Measurements from ENCODE around the gene CTSL.
"Not testable (repeated sequence)": the region's sequence is repeated elsewhere in the genome, so short reads cannot be mapped to it uniquely, and the experiment has no call there.

The CTSL gene

DNA sequence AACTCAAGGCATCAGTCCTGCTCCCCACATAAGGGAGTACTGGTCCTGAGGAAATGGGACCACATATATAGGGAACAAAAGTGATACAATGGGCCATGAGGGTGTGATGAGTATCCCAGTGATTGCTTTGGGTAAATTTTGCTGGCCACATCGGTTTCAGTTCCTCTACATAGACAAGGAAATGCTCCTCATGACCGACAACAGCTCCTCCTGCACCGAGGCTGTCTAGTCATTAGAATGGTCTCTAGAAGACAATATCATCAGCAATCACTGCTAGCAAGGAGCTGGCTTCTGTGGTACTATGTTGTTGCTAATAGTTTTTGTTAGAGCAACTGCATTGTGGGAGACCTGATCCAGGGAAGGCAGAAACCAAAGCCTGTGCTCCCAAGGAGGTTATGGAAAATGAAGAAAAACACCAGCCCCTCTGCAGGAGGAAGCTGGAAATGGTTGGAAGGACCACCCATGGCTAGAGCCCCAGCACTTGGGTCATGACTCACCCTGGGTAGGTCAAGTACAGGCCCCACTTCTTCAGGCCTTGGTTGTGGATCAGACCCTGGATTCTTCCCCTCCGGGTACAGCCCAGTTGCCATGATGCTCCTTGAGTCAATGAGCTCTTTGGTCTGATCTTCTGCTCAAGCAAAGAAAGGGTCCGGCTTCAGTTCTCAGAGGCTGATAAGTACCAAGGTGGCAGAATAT lies 3.4 kb upstream of the CTSL start:
- DNase-seq: no peak

- no peak for DNase-seq
Observed at GRCh38 chr9:87725356-87725899, 491 bp upstream of the CTSL start.

GRCh38 chr9:87729246-87729645 lies 3.3 kb downstream of the CTSL start:
- no peak for DNase-seq

- no peak for DNase-seq
Observed at GRCh38 chr9:87731321-87731720, 5.4 kb downstream of the CTSL start.

GRCh38 chr9:87732344-87732743 lies 6.4 kb downstream of the CTSL start:
- DNase-seq: no peak

- DNase-seq: no peak
Observed at GRCh38 chr9:87732756-87733155, 6.8 kb downstream of the CTSL start.

GRCh38 chr9:87733273-87734052 lies 7.5 kb downstream of the CTSL start:
- no peak for DNase-seq

GRCh38 chr9:87734106-87734505 lies 8.2 kb downstream of the CTSL start:
- DNase-seq: no peak

- DNase-seq: no peak
Observed at GRCh38 chr9:87739546-87739945, 13.6 kb downstream of the CTSL start.

- DNase-seq: no peak
Observed at GRCh38 chr9:87740209-87740608, 14.3 kb downstream of the CTSL start.

DNA sequence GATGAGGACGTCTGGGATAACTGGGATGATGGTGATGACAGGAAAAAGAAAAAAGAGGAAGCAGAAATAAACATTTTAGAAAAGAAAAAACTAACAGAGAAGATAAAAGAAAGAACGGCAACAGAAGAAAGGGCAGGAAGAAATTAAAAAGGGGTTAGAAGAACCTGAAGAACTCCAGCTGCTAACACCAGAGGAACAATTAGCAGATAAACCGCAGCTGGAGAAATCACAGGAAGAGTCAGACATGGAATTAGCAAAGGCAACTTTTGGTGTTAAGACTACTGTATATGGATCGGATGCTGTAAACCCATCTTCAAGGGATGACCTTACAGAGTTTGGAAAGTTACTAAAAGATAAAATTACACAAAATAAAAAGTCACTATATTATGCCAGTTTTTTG lies 15.4 kb downstream of the CTSL start:
- DNase-seq: no peak

DNA sequence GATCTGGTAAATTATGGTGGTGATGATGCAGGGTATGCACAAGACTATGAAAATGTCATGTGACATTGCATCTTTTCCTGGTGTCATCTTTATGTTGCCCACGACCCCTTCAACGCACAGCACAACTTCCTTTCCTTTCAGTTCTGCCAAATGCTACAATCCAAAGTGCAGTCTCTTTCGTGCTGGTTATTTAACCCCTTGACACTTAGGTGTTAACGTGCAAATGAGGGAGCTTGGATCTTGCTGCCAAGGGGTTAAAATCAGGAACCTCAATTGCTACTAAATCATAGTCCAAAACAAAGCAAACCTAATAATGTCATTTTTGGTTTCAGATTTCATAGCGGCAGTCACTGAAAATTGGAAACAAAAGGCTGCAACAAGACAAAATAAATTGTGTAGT lies 16.0 kb downstream of the CTSL start:
- no peak for DNase-seq

DNA sequence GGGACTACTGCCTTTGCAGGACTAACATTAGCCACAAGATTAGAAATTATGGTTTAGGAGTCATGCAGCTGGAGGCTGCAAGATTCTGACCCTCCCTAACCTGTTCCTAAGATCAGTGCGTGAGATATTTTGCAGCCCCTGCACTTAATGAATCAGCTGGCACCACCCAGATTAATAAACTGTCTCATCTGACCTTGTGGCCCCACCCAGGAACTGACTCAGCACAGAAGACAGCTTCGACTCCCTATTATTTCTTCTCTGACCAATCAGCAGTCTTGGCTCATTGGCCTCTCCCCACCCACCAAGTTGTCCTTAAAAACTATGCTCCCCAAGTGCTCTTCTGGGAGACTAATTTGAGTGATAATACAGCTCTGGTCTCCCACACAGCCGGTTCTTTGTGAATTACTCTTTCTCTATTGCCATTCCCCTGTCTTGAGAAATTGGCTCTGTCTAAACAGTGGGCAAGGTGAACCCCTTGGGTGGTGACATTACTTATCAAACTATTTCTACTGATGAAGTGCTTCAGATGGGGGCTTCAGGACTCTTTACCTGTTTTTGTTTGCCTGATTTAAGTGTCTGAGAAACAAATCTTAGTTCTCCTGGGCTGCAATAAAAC lies 17.0 kb downstream of the CTSL start:
- DNase-seq: no peak

DNA sequence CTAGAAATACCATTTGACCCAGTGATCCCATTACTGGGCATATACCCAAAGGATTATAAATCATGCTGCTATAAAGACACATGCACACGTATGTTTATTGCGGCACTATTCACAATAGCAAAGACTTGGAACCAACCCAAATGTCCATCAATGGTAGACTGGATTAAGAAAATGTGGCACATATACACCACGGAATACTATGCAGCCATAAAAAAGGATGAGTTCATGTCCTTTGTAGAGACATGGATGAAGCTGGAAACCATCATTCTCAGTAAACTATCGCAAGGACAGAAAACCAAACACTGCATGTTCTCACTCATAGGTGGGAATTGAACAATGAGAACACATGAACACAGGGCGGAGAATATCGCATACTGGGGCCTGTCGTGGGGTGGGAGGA lies 18.3 kb downstream of the CTSL start:
- not testable (repeated sequence) for DNase-seq

DNA sequence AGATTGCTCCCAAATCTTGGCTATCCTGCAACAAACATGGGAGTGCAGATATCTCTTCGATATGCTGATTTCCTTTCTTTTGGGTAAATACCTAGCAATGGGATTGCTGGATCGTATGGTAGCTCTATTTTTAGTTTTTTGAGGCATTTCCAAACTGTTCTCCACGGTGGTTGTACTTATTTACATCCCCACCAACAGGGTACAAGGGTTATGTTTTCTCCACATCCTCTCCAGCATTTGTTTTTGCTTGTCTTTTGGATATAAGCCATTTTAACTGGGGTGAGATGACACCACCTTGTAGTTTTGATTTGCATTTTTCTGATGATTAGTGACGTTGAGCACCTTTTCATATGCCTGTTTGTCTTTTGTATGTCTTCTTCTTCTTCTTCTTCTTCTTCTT lies 20.3 kb downstream of the CTSL start:
- no peak for DNase-seq

- DNase-seq: no peak
Observed at GRCh38 chr9:87748881-87749280, 23.0 kb downstream of the CTSL start.

GRCh38 chr9:87749335-87750035 lies 23.6 kb downstream of the CTSL start:
- no peak for DNase-seq

DNA sequence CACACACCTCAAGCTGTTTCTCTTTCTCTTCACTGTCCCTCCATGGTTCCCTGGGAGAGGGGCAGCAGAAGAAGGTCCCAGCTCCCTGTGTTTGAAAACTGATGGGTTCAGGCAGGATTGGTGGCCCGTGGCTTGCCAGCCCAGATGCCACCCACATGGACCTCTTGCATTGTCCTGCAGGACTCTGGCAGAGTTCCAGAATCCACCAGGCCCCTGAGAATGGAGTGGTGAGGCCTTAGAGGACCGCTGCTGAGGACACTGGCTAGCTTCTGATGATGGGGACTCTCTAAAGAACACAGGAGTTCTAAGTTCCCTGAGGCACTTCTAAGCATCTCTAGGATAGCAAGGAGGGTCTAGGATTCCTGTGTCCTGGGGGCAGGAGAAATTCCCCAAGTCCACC lies 24.8 kb downstream of the CTSL start:
- DNase-seq: no peak

DNA sequence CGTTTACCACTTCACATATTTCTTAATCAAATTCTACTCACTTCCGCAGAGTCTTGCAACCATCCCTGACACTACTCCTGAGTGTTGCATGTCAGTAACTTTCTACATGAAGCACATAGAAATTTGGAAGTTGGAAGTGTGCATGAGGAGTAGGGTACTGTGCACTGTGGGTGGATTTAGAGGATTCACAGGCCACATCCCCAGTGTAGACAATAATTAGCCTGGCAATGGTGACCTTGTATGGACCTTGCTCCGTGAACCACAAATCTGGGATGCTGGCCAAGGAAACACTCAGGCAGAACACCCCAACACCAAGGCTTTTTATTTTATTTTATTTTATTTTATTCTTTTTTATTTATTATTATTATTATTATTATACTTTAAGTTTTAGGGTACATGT lies 25.5 kb downstream of the CTSL start:
- DNase-seq: no peak

DNA sequence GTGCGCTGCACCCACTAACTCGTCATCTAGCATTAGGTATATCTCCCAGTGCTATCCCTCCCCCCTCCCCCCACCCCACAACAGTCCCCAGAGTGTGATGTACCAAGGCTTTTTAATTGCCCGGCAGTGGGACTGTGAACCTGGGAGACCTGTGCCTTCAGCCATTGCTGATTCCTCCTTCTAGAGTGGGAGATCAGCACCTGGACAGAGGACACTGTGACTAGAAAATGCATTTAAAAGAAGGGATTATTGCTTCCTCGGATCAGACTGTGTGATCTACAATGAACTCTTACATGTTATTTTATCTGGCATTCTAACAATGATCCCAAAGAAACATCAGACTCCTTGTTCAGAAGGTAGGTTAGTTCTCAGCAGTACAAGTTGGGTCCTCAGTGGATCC lies 25.9 kb downstream of the CTSL start:
- no peak for DNase-seq

GRCh38 chr9:87753313-87753712 lies 27.4 kb downstream of the CTSL start:
- no peak for DNase-seq

DNA sequence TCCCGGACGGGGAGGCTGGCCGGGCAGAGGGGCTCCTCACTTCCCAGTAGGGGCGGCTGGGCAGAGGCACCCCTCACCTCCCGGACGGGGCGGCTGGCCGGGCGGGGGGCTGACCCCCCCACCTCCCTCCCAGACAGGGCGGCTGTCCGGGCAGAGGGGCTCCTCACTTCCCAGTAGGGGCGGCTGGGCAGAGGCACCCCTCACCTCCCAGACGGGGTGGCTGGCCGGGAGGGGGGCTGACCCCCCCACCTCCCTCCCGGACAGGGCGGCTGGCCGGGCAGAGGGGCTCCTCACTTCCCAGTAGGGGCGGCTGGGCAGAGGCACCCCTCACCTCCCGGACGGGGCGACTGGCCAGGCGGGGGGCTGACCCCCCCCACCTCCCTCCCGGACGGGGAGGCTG lies 32.4 kb downstream of the CTSL start:
- not testable (repeated sequence) for DNase-seq

- DNase-seq: not testable (repeated sequence)
Observed at GRCh38 chr9:87759980-87760379, 34.1 kb downstream of the CTSL start.
